MM.1S (cell line): ENCODE measurements around the gene PSAPL1.

ENCODE experiments used
- DNase-seq: peaks from one replicate; pipeline ENCODE4 v3.0.0-alpha.2; 2015
- H2AFZ ChIP-seq: fragments of 300-600 bp; sonication (generic); 2 replicates; pipeline ENCODE4 v1.6.0; 2016; ENCODE audit warnings: antibody characterized with exemption, low read length
- H3F3A ChIP-seq: fragments of 300-600 bp; sonication (generic); 2 replicates; pipeline ENCODE4 v1.6.1; 2016; ENCODE audit warnings: mild to moderate bottlenecking, antibody characterized with exemption, low read length, moderate library complexity, mixed read lengths; ENCODE audit not compliant: insufficient read depth
- H3K27ac ChIP-seq: fragments of 300-600 bp; sonication (generic); 2 replicates; pipeline ENCODE4 v1.5.1; 2016; ENCODE audit warnings: mild to moderate bottlenecking, low read length
- H3K27me3 ChIP-seq: fragments of 300-600 bp; sonication (generic); replicated peaks from 2 replicates; pipeline ENCODE4 v1.6.0; 2016; ENCODE audit warnings: low read length; ENCODE audit not compliant: insufficient read depth
- H3K36me3 ChIP-seq: fragments of 300-600 bp; sonication (generic); replicated peaks from 2 replicates; pipeline ENCODE4 v1.6.1; 2016; ENCODE audit warnings: mild to moderate bottlenecking, low read length, mixed read lengths; ENCODE audit not compliant: insufficient read depth
- H3K4me1 ChIP-seq: fragments of 300-600 bp; sonication (generic); 2 replicates; pipeline ENCODE4 v1.6.1; 2016; ENCODE audit warnings: low read length, mixed read lengths
- H3K4me2 ChIP-seq: fragments of 300-600 bp; sonication (generic); 2 replicates; pipeline ENCODE4 v1.6.0; 2016; ENCODE audit warnings: low read depth, low read length
- H3K4me3 ChIP-seq: fragments of 300-600 bp; sonication (generic); 2 replicates; pipeline ENCODE4 v1.5.1; 2016; ENCODE audit warnings: low read length, mixed read lengths
- H3K79me2 ChIP-seq: fragments of 300-600 bp; sonication (generic); 2 replicates; pipeline ENCODE4 v1.6.1; 2016; ENCODE audit warnings: mixed run types, low read length, mixed read lengths
- H3K9ac ChIP-seq: fragments of 300-600 bp; sonication (generic); 2 replicates; pipeline ENCODE4 v1.6.1; 2016; ENCODE audit warnings: low read length, mixed read lengths
- H3K9me2 ChIP-seq: fragments of 300-600 bp; sonication (generic); replicated peaks from 2 replicates; pipeline ENCODE4 v1.6.1; 2016; ENCODE audit warnings: mild to moderate bottlenecking, low read length, mixed read lengths; ENCODE audit not compliant: insufficient read depth
- H3K9me3 ChIP-seq: fragments of 300-600 bp; sonication (generic); replicated peaks from 2 replicates; pipeline ENCODE4 v1.6.1; 2016; ENCODE audit warnings: mild to moderate bottlenecking, low read length, mixed read lengths; ENCODE audit not compliant: insufficient read depth
- H4K20me1 ChIP-seq: fragments of 300-600 bp; sonication (generic); 2 replicates; pipeline ENCODE4 v1.6.1; 2016; ENCODE audit warnings: mild to moderate bottlenecking, low read length, moderate library complexity, mixed read lengths; ENCODE audit not compliant: insufficient read depth
- CTCF ChIP-seq: fragments of 300-600 bp; sonication (generic); IDR thresholded peaks from 2 replicates; pipeline ENCODE4 v1.5.1; 2016; ENCODE audit warnings: antibody characterized with exemption, low read length, mixed read lengths
- EZH2 ChIP-seq: fragments of 300-600 bp; sonication (generic); optimal IDR thresholded peaks from 2 replicates; pipeline ENCODE3; 2017; ENCODE audit warnings: low read depth, mild to moderate bottlenecking, antibody characterized with exemption, low read length, mixed read lengths
- EZH2phosphoT487 ChIP-seq: fragments of 300-600 bp; sonication (generic); IDR thresholded peaks from 2 replicates; pipeline ENCODE4 v1.6.1; 2018; ENCODE audit warnings: antibody characterized with exemption, low read length

PSAPL1 gene

GRCh38 chr4:7475207-7475606 is 40.5 kb upstream of the PSAPL1 start:
- Histone ChIP-seq H3K36me3 (no peaks in the 10 kb centered on the region), H3K9me3 (no peaks in the 10 kb centered on the region), H3F3A (no peaks in the 10 kb centered on the region), H3K4me1 (no peaks in the 10 kb centered on the region), H3K27me3 (peaks cover 99% of the 10 kb centered on the region), H3K4me3 (no peak overlapping the region), H3K9me2 (no peaks in the 10 kb centered on the region), H3K4me2 (no peak overlapping the region), H2AFZ (no peak overlapping the region), H3K79me2 (no peaks in the 10 kb centered on the region), H3K9ac (no peak overlapping the region), H3K27ac (no peak overlapping the region), H4K20me1 (no peaks in the 10 kb centered on the region)
- no peak for DNase-seq
- TF ChIP-seq EZH2phosphoT487: no peak
- TF ChIP-seq CTCF: no peak
- no peak for TF ChIP-seq EZH2

GRCh38 chr4:7474320-7474719 is 39.6 kb upstream of the PSAPL1 start:
- no peaks in the 10 kb centered on the region for H3F3A ChIP-seq
- H4K20me1 ChIP-seq: no peaks in the 10 kb centered on the region
- H3K9ac ChIP-seq: no peak overlapping the region
- no peaks in the 10 kb centered on the region for H3K79me2 ChIP-seq
- no peaks in the 10 kb centered on the region for H3K9me2 ChIP-seq
- no peak for DNase-seq
- peaks cover 99% of the 10 kb centered on the region for H3K27me3 ChIP-seq
- no peaks in the 10 kb centered on the region for H3K4me1 ChIP-seq
- no peaks in the 10 kb centered on the region for H3K36me3 ChIP-seq
- no peak overlapping the region for H2AFZ ChIP-seq
- TF ChIP-seq CTCF: no peak
- TF ChIP-seq EZH2: no peak
- no peak for TF ChIP-seq EZH2phosphoT487
- no peak overlapping the region for H3K27ac ChIP-seq
- no peaks in the 10 kb centered on the region for H3K9me3 ChIP-seq
- H3K4me2 ChIP-seq: no peak overlapping the region
- no peak overlapping the region for H3K4me3 ChIP-seq

GRCh38 chr4:7473081-7473480 is 38.4 kb upstream of the PSAPL1 start:
- Histone ChIP-seq H3K9ac (no peak overlapping the region), H4K20me1 (no peaks in the 10 kb centered on the region), H3K79me2 (no peaks in the 10 kb centered on the region), H3K4me2 (no peak overlapping the region), H3K4me1 (no peaks in the 10 kb centered on the region), H3K36me3 (no peaks in the 10 kb centered on the region), H3K27me3 (peaks cover 98% of the 10 kb centered on the region), H3K9me3 (no peaks in the 10 kb centered on the region), H3K27ac (no peak overlapping the region), H3K9me2 (no peaks in the 10 kb centered on the region), H2AFZ (no peak overlapping the region), H3F3A (no peaks in the 10 kb centered on the region), H3K4me3 (no peak overlapping the region)
- TF ChIP-seq CTCF (no peak), EZH2phosphoT487 (no peak), EZH2 (no peak)
- no peak for DNase-seq
